ENCODE results near the gene HS6ST2.

HS6ST2 gene

DNA sequence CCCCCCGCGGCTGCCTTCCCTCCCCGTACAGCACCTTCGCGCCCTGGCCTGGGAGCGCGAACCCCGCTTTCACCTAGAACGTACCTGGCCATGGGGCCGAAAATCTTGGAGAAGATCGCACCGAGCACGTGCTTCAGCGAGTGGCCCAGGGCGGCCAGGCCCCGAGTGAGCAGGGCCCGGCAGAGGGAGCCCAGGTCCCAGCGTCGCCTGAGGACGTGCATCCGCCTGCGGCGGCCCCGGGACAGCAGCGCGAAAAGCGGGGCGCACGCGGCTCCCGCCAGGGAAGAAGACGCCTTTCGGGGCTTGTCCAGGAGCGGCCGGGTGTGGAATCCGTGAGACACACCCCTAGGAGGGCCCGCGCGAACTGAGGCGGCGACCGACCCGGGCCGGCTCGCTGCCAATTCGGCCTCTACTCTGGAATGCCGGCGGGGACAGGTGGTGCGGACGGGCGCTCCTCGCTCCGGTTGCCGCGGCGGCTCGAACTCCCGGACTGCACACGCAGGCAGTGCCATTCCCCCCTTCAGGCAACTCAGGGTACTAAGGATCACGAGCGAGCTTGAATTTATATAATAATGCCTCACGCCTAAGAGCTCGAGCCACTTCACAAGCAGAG, at the start of gene HS6ST2:
Gene HS6ST2 (minus strand): TSS at position 539 of the 613 bp plus-strand sequence.
- FAIRE-seq, result no peak
- DNase-seq (ENCODE audit: insufficient read length, low spot score), result no peak

DNA sequence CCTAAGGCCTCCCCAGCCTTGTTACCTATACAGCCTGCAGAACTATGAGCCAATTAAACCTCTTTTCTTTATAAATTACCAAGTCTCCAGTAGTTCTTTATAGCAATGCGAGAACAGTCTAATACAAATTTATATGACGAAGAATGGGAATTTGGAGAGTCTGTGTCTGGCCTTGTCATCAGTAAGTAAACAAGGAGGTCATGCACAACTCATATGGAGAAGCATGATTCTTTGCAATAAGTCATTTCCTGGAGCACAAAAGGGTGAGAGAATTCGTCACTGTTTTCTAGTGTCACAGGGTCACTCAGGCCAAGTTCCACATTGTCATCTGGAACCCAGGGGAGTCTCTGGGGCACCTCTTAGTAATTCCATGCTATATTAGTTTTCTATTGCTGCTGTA, 49.0 kb upstream of the HS6ST2 start:
- DNase-seq (ENCODE audit: insufficient read length, low spot score), result no peak
- no peak for FAIRE-seq
- TF ChIP-seq, protein P1, sequence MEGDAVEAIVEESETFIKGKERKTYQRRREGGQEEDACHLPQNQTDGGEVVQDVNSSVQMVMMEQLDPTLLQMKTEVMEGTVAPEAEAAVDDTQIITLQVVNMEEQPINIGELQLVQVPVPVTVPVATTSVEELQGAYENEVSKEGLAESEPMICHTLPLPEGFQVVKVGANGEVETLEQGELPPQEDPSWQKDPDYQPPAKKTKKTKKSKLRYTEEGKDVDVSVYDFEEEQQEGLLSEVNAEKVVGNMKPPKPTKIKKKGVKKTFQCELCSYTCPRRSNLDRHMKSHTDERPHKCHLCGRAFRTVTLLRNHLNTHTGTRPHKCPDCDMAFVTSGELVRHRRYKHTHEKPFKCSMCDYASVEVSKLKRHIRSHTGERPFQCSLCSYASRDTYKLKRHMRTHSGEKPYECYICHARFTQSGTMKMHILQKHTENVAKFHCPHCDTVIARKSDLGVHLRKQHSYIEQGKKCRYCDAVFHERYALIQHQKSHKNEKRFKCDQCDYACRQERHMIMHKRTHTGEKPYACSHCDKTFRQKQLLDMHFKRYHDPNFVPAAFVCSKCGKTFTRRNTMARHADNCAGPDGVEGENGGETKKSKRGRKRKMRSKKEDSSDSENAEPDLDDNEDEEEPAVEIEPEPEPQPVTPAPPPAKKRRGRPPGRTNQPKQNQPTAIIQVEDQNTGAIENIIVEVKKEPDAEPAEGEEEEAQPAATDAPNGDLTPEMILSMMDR (IDR thresholded peaks at IDR 0.05; ENCODE audit: insufficient read depth, missing control alignments), result no peak

More for the DNA sequence above, at the start of gene HS6ST2:
- TF ChIP-seq, protein P1 (IDR thresholded peaks at IDR 0.05; ENCODE audit: insufficient read depth, missing control alignments), result no peak

DNA sequence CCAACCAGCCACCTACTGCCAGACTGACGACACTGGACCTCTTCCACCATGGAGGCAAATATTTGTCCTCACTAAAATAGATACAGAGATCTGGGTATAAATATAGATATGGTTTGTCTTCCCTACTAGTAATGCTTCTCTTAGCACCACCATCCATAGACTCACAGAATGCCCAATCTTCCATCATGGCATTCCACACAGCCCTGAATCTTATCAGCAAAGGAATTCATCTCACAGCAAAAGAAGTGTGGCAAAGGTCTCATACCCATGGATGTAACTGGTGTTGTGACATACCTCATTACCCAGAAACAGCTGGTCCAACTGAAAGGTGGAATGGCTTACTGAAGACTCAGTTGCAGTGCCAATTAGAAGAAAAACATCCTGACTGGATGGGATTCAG, 47.2 kb upstream of the HS6ST2 start:
- no peak for DNase-seq (ENCODE audit: insufficient read length, low spot score)
- no peak for FAIRE-seq
- TF ChIP-seq, protein P1 (IDR thresholded peaks at IDR 0.05; ENCODE audit: insufficient read depth, missing control alignments), result no peak

DNA sequence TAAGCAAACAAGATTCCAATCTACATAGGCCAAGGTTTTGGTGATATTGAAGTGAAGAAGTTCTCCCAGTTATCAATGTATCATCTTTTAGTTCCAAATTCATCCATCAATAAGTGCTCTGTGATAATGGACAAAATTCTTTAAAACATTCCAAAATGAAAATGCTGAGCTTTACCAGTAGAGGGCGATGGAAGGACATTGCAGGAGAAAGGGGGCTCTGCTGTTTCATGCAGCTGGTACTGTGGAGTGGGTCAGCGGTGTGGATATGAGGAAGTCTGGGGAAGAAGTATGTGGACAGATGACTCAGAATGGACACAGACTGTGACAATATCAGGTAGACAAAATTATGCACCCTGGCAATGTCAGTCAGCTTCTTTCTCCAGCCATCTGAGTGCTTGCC, 46.6 kb upstream of the HS6ST2 start:
- no peak for FAIRE-seq
- TF ChIP-seq, protein P1 (IDR thresholded peaks at IDR 0.05; ENCODE audit: insufficient read depth, missing control alignments), result peak; percentile 50
- DNase-seq (ENCODE audit: insufficient read length, low spot score), result no peak

DNA sequence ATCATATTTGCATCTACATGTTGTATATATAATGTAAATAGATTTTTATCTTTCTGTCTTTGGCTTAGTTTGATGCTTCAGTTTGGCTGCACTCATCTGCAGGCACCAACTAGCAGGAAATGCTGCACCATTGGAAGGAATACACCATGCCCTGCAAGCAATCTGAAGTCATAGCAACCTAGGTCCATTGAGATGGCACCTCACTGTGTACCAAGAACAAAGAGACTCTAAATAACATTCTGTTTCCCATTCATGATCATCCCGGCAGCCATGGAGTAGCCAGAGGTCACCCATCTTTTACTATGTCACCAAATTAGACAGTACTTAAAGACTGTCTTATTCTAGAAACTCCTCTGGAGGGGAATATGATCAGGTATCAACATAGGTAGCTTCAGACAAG, 40.8 kb upstream of the HS6ST2 start:
- TF ChIP-seq, protein P1 (IDR thresholded peaks at IDR 0.05; ENCODE audit: insufficient read depth, missing control alignments), result no peak
- no peak for FAIRE-seq
- no peak for DNase-seq (ENCODE audit: insufficient read length, low spot score)

DNA sequence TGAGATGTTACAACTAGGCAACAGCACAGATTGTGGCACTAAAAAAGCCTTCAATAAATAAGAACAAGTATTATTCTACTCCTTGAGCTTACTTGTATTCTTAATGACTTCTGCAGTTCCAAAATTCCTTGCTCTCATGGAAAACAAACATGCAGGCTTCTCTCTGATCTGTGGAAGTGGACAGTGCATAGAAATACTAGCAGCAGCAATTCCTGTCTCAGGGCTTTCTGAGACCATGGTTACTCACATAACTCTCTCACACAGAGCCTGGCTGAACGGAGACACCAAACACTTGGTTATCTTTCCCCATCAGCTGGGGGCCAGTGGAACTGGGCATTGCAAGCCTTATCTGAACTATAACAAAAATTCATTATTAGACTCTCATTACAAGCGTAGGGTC, 32.4 kb upstream of the HS6ST2 start:
- TF ChIP-seq, protein P1 (IDR thresholded peaks at IDR 0.05; ENCODE audit: insufficient read depth, missing control alignments), result no peak
- DNase-seq (ENCODE audit: insufficient read length, low spot score) (no peak), FAIRE-seq (no peak)

DNA sequence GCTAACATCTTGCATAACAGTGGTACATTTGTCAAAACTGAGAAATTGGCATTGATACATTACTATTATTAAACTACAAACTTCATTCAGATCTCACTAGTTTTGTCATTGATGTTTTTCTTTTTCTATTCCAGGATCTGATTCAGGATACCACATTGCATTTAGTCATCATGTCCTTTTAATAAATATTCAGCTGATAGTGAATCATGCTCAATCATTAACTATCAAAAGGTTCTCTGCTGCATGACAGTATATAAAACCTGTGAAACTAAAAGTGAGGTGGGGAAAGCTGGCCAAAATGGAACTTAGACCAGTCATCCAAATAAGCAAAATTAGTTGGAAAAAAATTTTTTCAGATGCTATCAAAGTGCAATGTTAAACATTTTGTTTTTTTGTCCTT, 28.1 kb upstream of the HS6ST2 start:
- TF ChIP-seq, protein P1 (IDR thresholded peaks at IDR 0.05; ENCODE audit: insufficient read depth, missing control alignments), result no peak
- no peak for DNase-seq (ENCODE audit: insufficient read length, low spot score)
- FAIRE-seq, result no peak
